ENCODE measurements around the gene SNX4. TPM values are rescaled to one million over a fixed set of nuclear protein-coding genes. Genes with fewer than 3 reads are reported as not detected.
"Not testable (repeated sequence)": the region's sequence is repeated elsewhere in the genome, so short reads cannot be mapped to it uniquely, and the experiment has no call there.

SNX4 gene
- total RNA-seq, 1 experiment from 2014 or later = 17.6 TPM

GRCh38 chr3:125414669-125415068 lies 105.3 kb downstream of the SNX4 start:
- TF ChIP-seq EZH2 (IDR thresholded peaks at IDR 0.05; ENCODE audit: low read length, unreplicated experiment) (no peak), CTCF (conservative IDR thresholded peaks at IDR 0.05; ENCODE audit: low read depth, low read length) (no peak), EZH2phosphoT487 (IDR thresholded peaks at IDR 0.05; ENCODE audit: borderline replicate concordance, low read length) (no peak)
- no peaks in the 10 kb centered on the region for H3K9me2 ChIP-seq (replicated peaks; ENCODE audit: low read length)
- H4K20me1 ChIP-seq (ENCODE audit: low read length) = no peaks in the 10 kb centered on the region
- no peaks in the 10 kb centered on the region for H3K36me3 ChIP-seq (ENCODE audit: low read depth, low read length)
- no peak for DNase-seq
- ATAC-seq = no peak
- no peak overlapping the region for H3K27ac ChIP-seq (ENCODE audit: low read length)
- BruUV-seq (replicated peaks) = no TSS peak
- H3K9me3 ChIP-seq (ENCODE audit: low read length) = no peaks in the 10 kb centered on the region
- H3K27me3 ChIP-seq (ENCODE audit: low read length) = no peaks in the 10 kb centered on the region
- no peaks in the 10 kb centered on the region for H3F3A ChIP-seq (ENCODE audit: low read length, unreplicated experiment)
- no peak overlapping the region for H2AFZ ChIP-seq (ENCODE audit: low read length)
- ChIA-PET POLR2A (ENCODE audit: unreplicated experiment) (no interaction called here), CTCF (no interaction called here)
- no peaks in the 10 kb centered on the region for H3K4me1 ChIP-seq (ENCODE audit: insufficient read depth, low read length)
- no peak overlapping the region for H3K9ac ChIP-seq (ENCODE audit: low read length)
- no peaks in the 10 kb centered on the region for H3K79me2 ChIP-seq (ENCODE audit: low read length)
- no peak overlapping the region for H3K4me2 ChIP-seq (ENCODE audit: low read length)
- intact Hi-C loops (cut with micrococcal nuclease) = no loop called here
- no peak overlapping the region for H3K4me3 ChIP-seq (ENCODE audit: low read length)

DNA sequence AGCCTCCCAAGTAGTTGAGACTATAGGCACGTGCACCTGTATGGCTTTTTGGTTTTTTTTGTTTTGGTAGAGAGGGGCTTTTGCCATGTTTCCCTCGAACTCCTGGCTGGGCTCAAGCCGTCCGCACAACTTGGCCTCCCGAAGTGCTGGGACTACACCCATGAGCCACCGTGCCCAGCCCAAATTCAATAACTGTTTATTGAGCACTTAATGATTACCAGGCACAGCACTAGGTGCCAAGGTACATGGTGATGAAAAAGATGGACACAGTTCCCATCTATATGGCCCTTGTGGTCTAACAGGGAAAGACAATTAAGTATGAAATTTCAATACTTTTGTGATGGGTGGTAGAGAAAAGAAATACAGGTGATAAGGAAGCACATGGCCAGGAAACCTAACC lies 109.1 kb downstream of the SNX4 start:
- intact Hi-C loops (cut with micrococcal nuclease) = no loop called here
- Histone ChIP-seq H3K4me2 (ENCODE audit: low read length) (no peak overlapping the region), H3K9me3 (ENCODE audit: low read length) (no peaks in the 10 kb centered on the region), H3K9me2 (replicated peaks; ENCODE audit: low read length) (no peaks in the 10 kb centered on the region), H2AFZ (ENCODE audit: low read length) (no peak overlapping the region), H3K79me2 (ENCODE audit: low read length) (no peaks in the 10 kb centered on the region), H3K4me1 (ENCODE audit: insufficient read depth, low read length) (no peaks in the 10 kb centered on the region), H3K27me3 (ENCODE audit: low read length) (no peaks in the 10 kb centered on the region), H3K27ac (ENCODE audit: low read length) (no peak overlapping the region), H3K9ac (ENCODE audit: low read length) (no peak overlapping the region), H3K4me3 (ENCODE audit: low read length) (no peak overlapping the region), H4K20me1 (ENCODE audit: low read length) (no peaks in the 10 kb centered on the region), H3K36me3 (ENCODE audit: low read depth, low read length) (no peaks in the 10 kb centered on the region), H3F3A (ENCODE audit: low read length, unreplicated experiment) (no peaks in the 10 kb centered on the region)
- DNase-seq (no peak), ATAC-seq (no peak)
- no TSS peak for BruUV-seq (replicated peaks)
- CTCF ChIA-PET = no interaction called here
- POLR2A ChIA-PET (ENCODE audit: unreplicated experiment) = no interaction called here
- TF ChIP-seq CTCF (conservative IDR thresholded peaks at IDR 0.05; ENCODE audit: low read depth, low read length) (no peak), EZH2 (IDR thresholded peaks at IDR 0.05; ENCODE audit: low read length, unreplicated experiment) (no peak), EZH2phosphoT487 (IDR thresholded peaks at IDR 0.05; ENCODE audit: borderline replicate concordance, low read length) (no peak)

DNA sequence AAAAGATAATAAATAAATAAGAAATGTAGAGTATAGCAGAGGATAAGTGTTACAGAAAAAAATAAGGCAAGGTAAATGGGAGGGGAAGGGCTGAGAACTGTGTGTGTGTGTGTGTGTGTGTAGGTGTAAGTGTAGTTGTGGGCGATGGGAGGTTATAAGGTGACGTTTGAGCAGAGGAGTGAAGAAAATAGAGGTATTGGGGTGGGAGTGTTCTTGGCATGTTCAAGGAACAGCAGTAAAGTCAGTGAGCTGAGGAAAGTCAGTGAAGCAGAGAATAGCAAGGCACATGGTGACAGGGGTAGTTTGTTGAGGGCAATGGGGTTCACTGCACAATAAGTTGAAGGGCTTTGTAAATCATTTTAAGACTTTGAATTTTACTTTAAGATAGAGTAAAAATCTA lies 113.9 kb downstream of the SNX4 start:
- no peaks in the 10 kb centered on the region for H3K9me3 ChIP-seq (ENCODE audit: low read length)
- no peaks in the 10 kb centered on the region for H3K4me1 ChIP-seq (ENCODE audit: insufficient read depth, low read length)
- H3F3A ChIP-seq (ENCODE audit: low read length, unreplicated experiment) = no peaks in the 10 kb centered on the region
- ChIA-PET CTCF (no interaction called here), POLR2A (ENCODE audit: unreplicated experiment) (no interaction called here)
- H2AFZ ChIP-seq (ENCODE audit: low read length) = no peak overlapping the region
- no peaks in the 10 kb centered on the region for H3K27me3 ChIP-seq (ENCODE audit: low read length)
- H3K9ac ChIP-seq (ENCODE audit: low read length) = no peak overlapping the region
- DNase-seq (no peak), ATAC-seq (no peak)
- H3K9me2 ChIP-seq (replicated peaks; ENCODE audit: low read length) = no peaks in the 10 kb centered on the region
- intact Hi-C loops (cut with micrococcal nuclease) = no loop called here
- no peaks in the 10 kb centered on the region for H3K79me2 ChIP-seq (ENCODE audit: low read length)
- no peak overlapping the region for H3K4me2 ChIP-seq (ENCODE audit: low read length)
- no peak overlapping the region for H3K4me3 ChIP-seq (ENCODE audit: low read length)
- TF ChIP-seq EZH2phosphoT487 (IDR thresholded peaks at IDR 0.05; ENCODE audit: borderline replicate concordance, low read length) = no peak
- no peak for TF ChIP-seq CTCF (conservative IDR thresholded peaks at IDR 0.05; ENCODE audit: low read depth, low read length)
- no peak overlapping the region for H3K27ac ChIP-seq (ENCODE audit: low read length)
- H4K20me1 ChIP-seq (ENCODE audit: low read length) = no peaks in the 10 kb centered on the region
- no TSS peak for BruUV-seq (replicated peaks)
- H3K36me3 ChIP-seq (ENCODE audit: low read depth, low read length) = no peaks in the 10 kb centered on the region

- intact Hi-C loops (cut with micrococcal nuclease); ATAC-seq; H3K27me3 ChIP-seq (ENCODE audit: low read length); H3K9me3 ChIP-seq (ENCODE audit: low read length); H3K27ac ChIP-seq (ENCODE audit: low read length); H3K9me2 ChIP-seq (replicated peaks; ENCODE audit: low read length); H3K9ac ChIP-seq (ENCODE audit: low read length); H3F3A ChIP-seq (ENCODE audit: low read length, unreplicated experiment); CTCF ChIA-PET; H4K20me1 ChIP-seq (ENCODE audit: low read length); H3K79me2 ChIP-seq (ENCODE audit: low read length); H2AFZ ChIP-seq (ENCODE audit: low read length); H3K4me1 ChIP-seq (ENCODE audit: insufficient read depth, low read length); H3K4me3 ChIP-seq (ENCODE audit: low read length); POLR2A ChIA-PET (ENCODE audit: unreplicated experiment); H3K4me2 ChIP-seq (ENCODE audit: low read length); BruUV-seq (replicated peaks); H3K36me3 ChIP-seq (ENCODE audit: low read depth, low read length); DNase-seq: not testable (repeated sequence)
Measured at GRCh38 chr3:125405515-125405914, 114.5 kb downstream of the SNX4 start.
